Peyer's patch (tissue), 4 donors: ENCODE data around the gene CLASP1. TPM values are rescaled to one million over a fixed set of nuclear protein-coding genes. Genes with fewer than 3 reads are reported as not detected.

Experiments used
- DNase-seq, 3 donors: peaks; one replicate each; pipeline ENCODE4 v3.0.0-alpha.2; 2017 to 2019
- H3K27ac ChIP-seq, 4 donors: fragments of 200-600 bp; sonication (generic); one replicate each; pipeline ENCODE4 v1.5.1; 2016 to 2019
- H3K27me3 ChIP-seq, 2 donors: fragments of 200-600 bp; sonication (generic); one replicate each; pipeline ENCODE4 v1.5.1; 2019
- H3K36me3 ChIP-seq, 3 donors: fragments of 200-600 bp; sonication (generic); one replicate each; pipeline ENCODE4 v1.5.1; 2016 to 2019
- H3K4me1 ChIP-seq, 4 donors: fragments of 200-600 bp; sonication (generic); one replicate each; pipeline ENCODE4 v1.5.1; 2016 to 2019
- H3K4me3 ChIP-seq, 4 donors: fragments of 200-600 bp; sonication (generic); 1 replicate in 3 of 4; 2 replicates in 1 of 4; pipeline ENCODE4 v1.5.1; 2016 to 2019; ENCODE audit warnings: mild to moderate bottlenecking in 1 of 4
- H3K9me3 ChIP-seq, 4 donors: fragments of 200-600 bp; sonication (generic); one replicate each; pipeline ENCODE4 v1.5.1; 2016 to 2019; ENCODE audit warnings: mild to moderate bottlenecking in 1 of 4
- CTCF ChIP-seq, 6 experiments: fragments of 450-650 bp in 4 of 6; fragments of 200-600 bp in 2 of 6; sonication (generic) in 1 of 6; IDR thresholded peaks; one replicate each; pipeline ENCODE4 v1.5.1; 2017 to 2019; ENCODE audit warnings: antibody characterized with exemption in 6 of 6, mild to moderate bottlenecking in 3 of 6, moderate library complexity in 1 of 6
- POLR2A ChIP-seq, 2 donors: fragments of 450-650 bp; IDR thresholded peaks; one replicate each; pipeline ENCODE4 v1.5.1; 2017; ENCODE audit warnings: antibody characterized with exemption in 2 of 2, mild to moderate bottlenecking in 2 of 2, moderate library complexity in 2 of 2
- total RNA-seq, 4 donors: library from RNA; depleted of rRNA; stranded (reverse); fragments of >200 nt; gene quantifications; one replicate each; pipeline ENCODE4 v1.1.0, GENCODE V29; 2016

CLASP1 gene
- total RNA-seq, 4 donors from 2014 or later: 30.5 to 130 (median 73.7) TPM

DNA sequence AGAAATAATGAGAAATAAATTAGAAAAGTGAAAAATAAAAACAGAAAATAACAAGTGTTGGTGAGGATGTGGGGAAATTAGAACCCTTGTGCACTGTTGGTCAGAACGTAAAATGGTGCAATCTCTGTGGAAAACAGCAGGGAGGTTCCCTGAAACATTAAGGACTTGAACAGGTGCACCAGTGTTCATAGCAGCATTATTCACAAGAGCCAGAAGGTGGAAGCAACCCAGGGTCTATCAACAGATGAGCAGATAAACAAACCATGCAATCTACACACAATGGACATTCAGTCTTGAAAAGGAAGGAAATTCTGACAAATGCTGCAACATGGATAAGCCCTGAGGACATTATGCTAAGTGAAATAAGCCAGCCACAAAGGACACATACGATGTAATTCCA lies 306.1 kb downstream of the CLASP1 start:
- no peak for DNase-seq
- Histone ChIP-seq H3K36me3 (peaks cover 0 to 77% (median 0%) of the 10 kb centered on the region in 3 donors), H3K27ac (no peak overlapping the region), H3K27me3 (no peaks in the 10 kb centered on the region), H3K4me1 (no peaks in the 10 kb centered on the region), H3K4me3 (no peak overlapping the region), H3K9me3 (no peaks in the 10 kb centered on the region)
- no peak for TF ChIP-seq POLR2A (IDR thresholded peaks at IDR 0.05)
- TF ChIP-seq CTCF (IDR thresholded peaks at IDR 0.05): no peak

GRCh38 chr2:121342751-121343150 lies 306.5 kb downstream of the CLASP1 start:
- H3K4me3 ChIP-seq: no peak overlapping the region
- no peak for TF ChIP-seq POLR2A (IDR thresholded peaks at IDR 0.05)
- TF ChIP-seq CTCF (IDR thresholded peaks at IDR 0.05): no peak
- no peak for DNase-seq
- H3K36me3 ChIP-seq: peaks cover 0 to 74% (median 0%) of the 10 kb centered on the region in 3 donors
- H3K27me3 ChIP-seq: no peaks in the 10 kb centered on the region
- H3K27ac ChIP-seq: no peak overlapping the region
- H3K4me1 ChIP-seq: no peaks in the 10 kb centered on the region
- no peaks in the 10 kb centered on the region for H3K9me3 ChIP-seq

- TF ChIP-seq POLR2A (IDR thresholded peaks at IDR 0.05) (no peak), CTCF (IDR thresholded peaks at IDR 0.05) (no peak)
- Histone ChIP-seq H3K27me3 (no peaks in the 10 kb centered on the region), H3K36me3 (peaks cover 0 to 56% (median 0%) of the 10 kb centered on the region in 3 donors), H3K9me3 (no peaks in the 10 kb centered on the region), H3K4me3 (no peak overlapping the region), H3K27ac (no peak overlapping the region), H3K4me1 (peaks cover 0 to 3% (median 0%) of the 10 kb centered on the region in 4 donors)
- DNase-seq: no peak
These were observed 308.3 kb downstream of the CLASP1 start for GRCh38 chr2:121340926-121341325.

- Histone ChIP-seq H3K36me3 (peaks cover 0 to 33% (median 0%) of the 10 kb centered on the region in 3 donors), H3K27ac (no peak overlapping the region), H3K4me1 (peaks cover 0 to 8% (median 0%) of the 10 kb centered on the region in 4 donors), H3K27me3 (no peaks in the 10 kb centered on the region), H3K4me3 (no peak overlapping the region), H3K9me3 (no peaks in the 10 kb centered on the region)
- DNase-seq: no peak
- no peak for TF ChIP-seq POLR2A (IDR thresholded peaks at IDR 0.05)
- TF ChIP-seq CTCF (IDR thresholded peaks at IDR 0.05): no peak
These were observed 311.0 kb downstream of the CLASP1 start for GRCh38 chr2:121338281-121338680.

GRCh38 chr2:121336528-121337294 lies 312.6 kb downstream of the CLASP1 start:
- Histone ChIP-seq H3K4me1 (peaks cover 0 to 8% (median 0%) of the 10 kb centered on the region in 4 donors), H3K27ac (no peak overlapping the region), H3K36me3 (peaks cover 0 to 33% (median 0%) of the 10 kb centered on the region in 3 donors), H3K9me3 (no peaks in the 10 kb centered on the region), H3K4me3 (no peak overlapping the region), H3K27me3 (no peaks in the 10 kb centered on the region)
- no peak for TF ChIP-seq CTCF (IDR thresholded peaks at IDR 0.05)
- TF ChIP-seq POLR2A (IDR thresholded peaks at IDR 0.05): no peak
- peak in 1 of 3 donors; percentile 19 for DNase-seq
